MCF 10A (cell line): Measurements from ENCODE around the gene NPRL2. TPM values are rescaled to one million over a fixed set of nuclear protein-coding genes. Genes with fewer than 3 reads are reported as not detected.

Experiments used
- BruUV-seq: library from RNA; stranded (reverse); fragments of 400-500 nt; replicated peaks from 2 replicates; lab custom pipeline; 2021; lab: Mats Ljungman, UMichigan
- CTCF ChIA-PET: fragments of 300-600 bp; sonication (Branson Sonifier 250); formaldehyde crosslinking; extraction: SDS; loops from one replicate; lab custom pipeline; 2021; ENCODE audit warnings: antibody characterized with exemption, inconsistent platforms; lab: Yijun Ruan, JAX
- POLR2A ChIA-PET: fragments of 300-600, 350-650 bp; sonication (Branson Sonifier 250); formaldehyde crosslinking; extraction: SDS; loops from one replicate; lab custom pipeline; 2020; ENCODE audit warnings: antibody characterized with exemption, inconsistent platforms; lab: Yijun Ruan, JAX
- DNase-seq: peaks from one replicate; pipeline ENCODE4 v3.0.0-alpha.2; 2018; ENCODE audit not compliant: unreplicated experiment
- H3K27ac Mint-ChIP-seq: one replicate; pipeline ENCODE4 v1.8.0; 2022; ENCODE audit warnings: mild to moderate bottlenecking, low read depth, mixed read lengths; ENCODE audit not compliant: unreplicated experiment
- H3K27me3 Mint-ChIP-seq: one replicate; pipeline ENCODE4 v1.8.0; 2022; ENCODE audit warnings: mixed read lengths; ENCODE audit not compliant: insufficient read depth, unreplicated experiment
- H3K36me3 Mint-ChIP-seq: one replicate; pipeline ENCODE4 v1.8.0; 2022; ENCODE audit warnings: mild to moderate bottlenecking, moderate library complexity, mixed read lengths; ENCODE audit not compliant: insufficient read depth, unreplicated experiment
- H3K4me1 Mint-ChIP-seq: one replicate; pipeline ENCODE4 v1.8.0; 2022; ENCODE audit warnings: mixed read lengths; ENCODE audit not compliant: insufficient read depth, unreplicated experiment
- H3K4me3 Mint-ChIP-seq: one replicate; pipeline ENCODE4 v1.8.0; 2022; ENCODE audit warnings: mild to moderate bottlenecking, moderate library complexity, mixed read lengths; ENCODE audit not compliant: unreplicated experiment
- H3K9me3 Mint-ChIP-seq: one replicate; pipeline ENCODE4 v1.8.0; 2022; ENCODE audit warnings: mixed read lengths; ENCODE audit not compliant: unreplicated experiment
- intact Hi-C: fragments of 100-400 bp; cut with micrococcal nuclease; formaldehyde crosslinking; loops from 2 replicates; pipeline ENCODE4 v1.14.1; 2022
- total RNA-seq: library from RNA; stranded (reverse); gene quantifications from 2 replicates; pipeline ENCODE4 v1.2.3, GENCODE V29; 2022
- TF ChIP-seq, protein P1 (sequence below): fragments of 200-600 bp; IDR thresholded peaks from one replicate; pipeline ENCODE4 v1.8.0; 2022; ENCODE audit warnings: antibody characterized with exemption, mild to moderate bottlenecking; ENCODE audit not compliant: unreplicated experiment

The NPRL2 gene
- total RNA-seq, 1 experiment from 2014 or later = 21.1 TPM

DNA sequence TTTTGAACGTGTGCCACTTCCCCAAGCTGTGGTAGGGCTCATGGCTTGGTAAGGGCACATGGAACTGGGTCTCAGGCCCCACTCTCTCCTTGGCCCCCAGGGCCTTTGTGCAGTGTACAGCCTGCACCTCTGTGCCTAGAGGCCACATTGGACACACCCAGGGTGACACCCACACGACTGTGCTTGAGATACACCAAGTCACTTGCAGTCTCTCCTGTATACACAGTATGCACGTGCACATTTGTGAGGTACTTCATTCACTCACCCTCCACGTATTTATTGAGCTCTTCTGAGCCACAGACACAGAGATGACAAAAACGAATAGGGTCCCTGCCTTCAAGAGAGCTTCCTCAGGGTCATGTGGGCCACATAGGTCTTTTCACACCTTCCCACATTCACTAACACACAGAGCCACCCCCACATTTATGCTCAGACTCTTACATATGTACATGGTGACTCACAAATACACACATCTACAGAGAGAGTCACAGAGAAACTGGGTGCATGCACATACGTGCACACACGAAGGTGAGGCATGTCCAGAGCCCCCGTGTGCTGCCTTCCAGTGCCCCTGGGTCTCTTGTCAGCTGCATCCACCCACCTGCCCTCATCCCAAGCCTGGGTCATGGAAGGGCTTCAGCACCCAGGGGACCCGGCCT lies 18.6 kb upstream of the NPRL2 start:
- ChIA-PET CTCF (interaction anchor here (0.6 to 2.9 kb wide), 9 partner anchors 14 to 244 kb away, joined by 3 to 15 read pairs (median 3); partner anchors contain the start of gene CISH), POLR2A (no interaction called here)
- TF ChIP-seq, protein P1, sequence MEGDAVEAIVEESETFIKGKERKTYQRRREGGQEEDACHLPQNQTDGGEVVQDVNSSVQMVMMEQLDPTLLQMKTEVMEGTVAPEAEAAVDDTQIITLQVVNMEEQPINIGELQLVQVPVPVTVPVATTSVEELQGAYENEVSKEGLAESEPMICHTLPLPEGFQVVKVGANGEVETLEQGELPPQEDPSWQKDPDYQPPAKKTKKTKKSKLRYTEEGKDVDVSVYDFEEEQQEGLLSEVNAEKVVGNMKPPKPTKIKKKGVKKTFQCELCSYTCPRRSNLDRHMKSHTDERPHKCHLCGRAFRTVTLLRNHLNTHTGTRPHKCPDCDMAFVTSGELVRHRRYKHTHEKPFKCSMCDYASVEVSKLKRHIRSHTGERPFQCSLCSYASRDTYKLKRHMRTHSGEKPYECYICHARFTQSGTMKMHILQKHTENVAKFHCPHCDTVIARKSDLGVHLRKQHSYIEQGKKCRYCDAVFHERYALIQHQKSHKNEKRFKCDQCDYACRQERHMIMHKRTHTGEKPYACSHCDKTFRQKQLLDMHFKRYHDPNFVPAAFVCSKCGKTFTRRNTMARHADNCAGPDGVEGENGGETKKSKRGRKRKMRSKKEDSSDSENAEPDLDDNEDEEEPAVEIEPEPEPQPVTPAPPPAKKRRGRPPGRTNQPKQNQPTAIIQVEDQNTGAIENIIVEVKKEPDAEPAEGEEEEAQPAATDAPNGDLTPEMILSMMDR = no peak
- no TSS peak for BruUV-seq
- no peaks in the 10 kb centered on the region for H3K9me3 Mint-ChIP-seq
- peaks cover 6% of the 10 kb centered on the region for H3K4me1 Mint-ChIP-seq
- intact Hi-C loops = no loop called here
- no peak for DNase-seq
- no peak overlapping the region for H3K27ac Mint-ChIP-seq
- no peak overlapping the region for H3K4me3 Mint-ChIP-seq
- peaks cover 33% of the 10 kb centered on the region for H3K27me3 Mint-ChIP-seq
- H3K36me3 Mint-ChIP-seq = no peaks in the 10 kb centered on the region

DNA sequence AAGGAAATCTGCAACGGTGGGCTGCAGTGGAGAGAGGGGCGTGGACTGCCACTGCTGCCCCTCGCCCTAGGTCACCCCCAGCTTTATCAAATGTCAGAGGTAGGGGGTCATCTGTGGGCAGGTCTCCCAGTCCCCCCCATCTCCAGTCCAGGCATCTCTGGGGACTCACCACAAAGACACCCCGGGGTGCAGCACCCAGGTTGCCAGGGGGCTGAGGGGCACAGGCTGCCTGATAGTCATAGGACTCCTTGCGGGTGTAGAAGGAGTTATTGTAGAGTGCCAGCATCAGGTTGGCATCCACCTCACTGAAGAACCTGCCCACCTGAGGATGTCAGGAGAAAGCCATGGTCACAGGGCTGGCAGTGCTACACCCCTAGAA lies 15.3 kb upstream of the NPRL2 start:
- intact Hi-C loops = no loop called here
- Mint-ChIP-seq H3K27me3 (no peaks in the 10 kb centered on the region), H3K36me3 (no peaks in the 10 kb centered on the region), H3K9me3 (no peaks in the 10 kb centered on the region), H3K4me1 (no peaks in the 10 kb centered on the region), H3K4me3 (peak overlapping the region; percentile 67), H3K27ac (peak overlapping the region; percentile 57)
- DNase-seq = no peak
- ChIA-PET POLR2A (interaction anchor here (0.8 kb wide), 1 partner anchor 203 kb away, joined by 4 read pairs; the partner anchor contains the start of gene HEMK1), CTCF (interaction anchor here (1.0 to 1.2 kb wide), 3 partner anchors 9 to 177 kb away, joined by 3 to 6 read pairs (median 5); no protein-coding TSS in a partner anchor)
- TF ChIP-seq, protein P1 = no peak
- no TSS peak for BruUV-seq

DNA sequence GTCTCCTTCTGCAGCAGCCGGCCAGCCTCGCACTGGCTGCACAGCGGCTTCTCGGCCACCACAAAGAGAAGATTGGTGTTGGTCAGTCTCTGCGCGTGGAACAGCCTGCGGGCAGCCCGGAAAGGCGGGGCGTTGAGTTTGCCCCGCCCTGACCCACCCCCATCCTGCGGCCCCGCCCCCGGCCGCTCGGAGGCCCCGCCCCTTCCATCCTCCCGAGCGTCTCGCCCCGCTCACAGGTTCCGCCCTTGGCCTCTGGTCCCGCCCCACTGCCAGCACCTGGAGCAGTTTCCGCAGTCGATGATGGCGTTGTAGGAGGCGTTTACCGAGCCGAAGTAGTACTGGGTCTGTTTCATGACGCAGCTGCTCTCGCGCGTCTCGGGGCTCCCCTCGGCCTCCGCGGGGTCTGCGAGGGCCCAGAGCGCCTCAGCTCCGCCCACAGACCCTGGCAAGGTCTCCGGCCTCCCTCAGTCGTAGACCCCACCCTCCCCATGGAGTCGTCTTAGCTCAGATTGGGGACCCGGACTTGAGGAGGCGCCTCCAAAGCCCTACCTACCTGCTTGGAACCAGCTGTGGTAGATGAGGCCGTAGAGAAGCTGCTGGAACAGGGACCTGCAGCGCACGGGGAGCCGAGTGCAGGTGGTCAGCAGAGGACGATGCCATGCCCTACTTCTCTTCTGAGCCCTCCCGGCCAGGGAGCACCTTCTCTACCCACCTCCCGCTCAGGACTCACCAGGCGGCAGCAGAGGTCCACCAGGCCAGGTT lies 14.7 kb upstream of the NPRL2 start:
- Mint-ChIP-seq H3K36me3 (no peaks in the 10 kb centered on the region), H3K9me3 (no peaks in the 10 kb centered on the region), H3K27me3 (no peaks in the 10 kb centered on the region), H3K4me1 (no peaks in the 10 kb centered on the region), H3K27ac (peak overlapping the region; percentile 57), H3K4me3 (peak overlapping the region; percentile 67)
- ChIA-PET CTCF (interaction anchor here (0.7 to 1.2 kb wide), 4 partner anchors 9 to 183 kb away, joined by 3 to 6 read pairs (median 4); no protein-coding TSS in a partner anchor), POLR2A (interaction anchor here (0.5 to 0.8 kb wide), 3 partner anchors 26 to 896 kb away, joined by 3 to 4 read pairs (median 3); partner anchors contain the start of gene HEMK1)
- intact Hi-C loops = no loop called here
- DNase-seq = peak; percentile 84
- TF ChIP-seq, protein P1 = no peak
- no TSS peak for BruUV-seq

DNA sequence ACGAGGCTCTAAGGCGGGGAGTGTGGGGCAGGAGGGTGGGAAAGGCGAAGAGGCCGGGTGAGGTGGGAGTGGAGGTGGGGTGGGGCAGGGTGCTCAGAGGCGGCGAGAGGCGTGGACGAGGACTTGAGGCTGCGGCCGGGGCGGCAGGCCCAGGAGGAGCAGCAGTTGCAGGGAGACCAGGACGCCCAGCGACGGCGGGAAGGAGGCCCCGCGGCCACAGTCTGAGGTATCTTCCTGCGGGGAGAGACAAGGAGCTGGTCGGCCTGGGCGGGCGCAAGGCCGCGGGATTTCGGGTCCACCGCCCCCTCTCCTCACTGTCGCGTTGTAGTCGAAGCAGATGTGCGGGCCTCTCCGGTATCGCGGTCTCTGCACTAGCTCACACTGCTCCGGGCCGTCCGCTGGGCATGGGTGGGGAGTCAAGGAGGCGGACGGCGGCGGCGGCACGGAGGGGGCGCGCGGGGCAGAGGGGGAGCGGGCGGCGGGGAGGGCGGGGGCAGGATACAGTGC lies 14.1 kb upstream of the NPRL2 start:
- no TSS peak for BruUV-seq
- Mint-ChIP-seq H3K36me3 (no peaks in the 10 kb centered on the region), H3K4me1 (no peaks in the 10 kb centered on the region), H3K9me3 (no peaks in the 10 kb centered on the region), H3K4me3 (peak overlapping the region; percentile 67), H3K27ac (no peak overlapping the region), H3K27me3 (no peaks in the 10 kb centered on the region)
- POLR2A ChIA-PET = interaction anchor here (0.6 kb wide), 1 partner anchor 27 kb away, joined by 3 read pairs; no protein-coding TSS in a partner anchor
- intact Hi-C loops = no loop called here
- CTCF ChIA-PET = interaction anchor here (0.7 to 1.2 kb wide), 2 partner anchors 17 to 184 kb away, joined by 3 to 6 read pairs; no protein-coding TSS in a partner anchor
- TF ChIP-seq, protein P1 = no peak
- DNase-seq = no peak
